T-helper 1 cell (primary cell): ENCODE results near the gene RHOF.

Experiments used
- DNase-seq, 5 donors: peaks; one replicate each; pipeline ENCODE4 v3.0.0-alpha.2; 2012 to 2020

The RHOF gene

GRCh38 chr12:121740847-121741246 lies 52.6 kb downstream of the RHOF start:
- DNase-seq, result no peak

DNA sequence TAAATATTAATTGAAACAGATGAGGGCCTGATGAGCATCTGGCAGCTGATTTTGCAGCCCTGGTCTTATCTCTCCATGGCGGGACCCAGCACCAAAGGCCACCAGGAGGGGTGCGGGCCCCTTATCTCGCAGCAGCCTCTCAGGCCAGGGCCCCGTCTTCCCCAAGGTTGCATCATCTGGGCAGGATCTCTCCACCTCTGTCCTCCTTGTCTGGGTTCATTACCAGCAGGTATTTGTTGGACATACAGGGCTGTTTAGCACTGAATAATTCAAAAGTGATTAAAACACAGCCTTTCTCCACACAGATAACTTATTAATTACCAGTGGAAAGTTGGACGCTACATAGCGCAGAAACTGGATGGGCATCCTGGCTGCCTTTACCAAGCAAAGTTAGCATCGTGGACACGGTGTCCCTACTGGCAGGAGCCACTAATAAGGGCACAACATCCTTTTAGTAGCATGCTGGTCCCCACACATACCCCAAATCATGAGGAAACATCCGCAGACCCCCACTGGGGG lies 55.1 kb downstream of the RHOF start:
- no peak for DNase-seq

DNA sequence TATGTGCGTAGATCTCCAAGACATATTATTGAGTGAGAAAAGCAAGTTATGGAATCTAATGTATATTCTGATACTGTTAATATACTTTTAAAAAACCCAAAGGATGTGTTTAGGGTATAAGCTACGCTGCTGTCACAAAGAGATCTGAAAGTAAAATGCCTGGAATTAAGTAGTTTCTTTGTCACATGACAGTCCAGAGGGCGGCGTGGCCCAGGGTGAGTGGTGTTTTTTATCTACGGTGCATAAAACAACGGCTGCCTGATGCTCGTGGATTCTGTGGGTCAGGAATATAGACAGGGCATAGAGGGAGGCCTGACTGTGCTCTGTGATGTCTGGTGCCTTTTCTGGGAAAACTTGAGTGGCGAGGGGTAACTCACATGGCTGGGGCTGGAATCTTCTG lies 59.6 kb downstream of the RHOF start:
- DNase-seq, result no peak

DNA sequence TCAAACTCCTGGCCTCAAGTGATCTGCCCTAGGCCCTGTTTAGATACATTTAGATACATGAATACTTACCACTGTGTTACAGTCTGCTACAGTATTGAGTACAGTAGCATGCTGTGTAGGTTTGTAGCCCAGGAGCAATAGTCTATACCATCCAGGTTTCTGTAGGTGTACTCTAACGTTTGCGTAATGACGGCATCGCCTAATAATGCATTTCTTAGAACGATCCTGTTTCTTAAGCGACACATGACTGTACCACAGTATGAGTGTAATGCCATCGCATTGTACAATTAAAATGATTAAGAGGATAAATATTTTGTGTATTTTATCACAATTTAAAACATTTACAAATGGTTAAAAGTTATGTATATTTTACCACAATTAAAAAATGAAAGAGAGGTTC lies 62.0 kb downstream of the RHOF start:
- no peak for DNase-seq

DNA sequence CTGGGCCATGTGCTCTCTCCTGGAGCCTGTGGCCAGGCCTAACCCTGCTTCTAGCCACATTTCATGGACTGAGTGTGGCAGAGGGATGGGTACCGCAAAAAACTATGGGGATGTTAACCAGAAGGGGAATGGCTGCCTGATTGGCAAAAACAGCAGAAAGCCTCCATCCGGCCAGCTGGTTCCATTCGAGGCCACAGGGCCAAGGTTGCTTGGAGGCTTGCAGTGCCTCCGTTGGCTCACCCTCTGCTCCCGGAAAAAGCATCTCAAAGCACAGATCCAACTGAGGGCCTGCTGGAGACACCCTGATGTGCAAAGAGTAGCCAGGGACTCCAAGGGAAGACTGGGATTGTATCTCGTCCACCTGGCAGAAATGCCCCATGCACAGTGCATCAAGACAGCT lies 64.5 kb downstream of the RHOF start:
- no peak for DNase-seq
